GM10248 (cell line): Measurements from ENCODE around the gene ZNF688.
A peak's percentile ranks its signal among the peaks of the same experiment; 100 is the strongest.

Experiments used
- CTCF ChIA-PET: fragments of 300-600 bp; sonication (Branson Sonifier 250); formaldehyde crosslinking; extraction: SDS; loops from one replicate; lab custom pipeline; 2021; ENCODE audit warnings: antibody characterized with exemption; lab: Yijun Ruan, JAX
- POLR2A ChIA-PET: fragments of 350-650 bp; sonication (Branson Sonifier 250); formaldehyde crosslinking; extraction: SDS; loops from one replicate; lab custom pipeline; 2020; ENCODE audit warnings: antibody characterized with exemption; lab: Yijun Ruan, JAX
- DNase-seq: peaks from one replicate; pipeline ENCODE4 v3.0.0; 2012; ENCODE audit errors: extremely low spot score
- CTCF ChIP-seq: IDR thresholded peaks from 2 replicates; pipeline ENCODE4 v1.5.1; 2012; ENCODE audit warnings: mild to moderate bottlenecking, low read depth; ENCODE audit errors: extremely low read depth, missing control alignments, control extremely low read depth

Gene ZNF688

GRCh38 chr16:30554557-30555314 lies 16.8 kb downstream of the ZNF688 start:
- DNase-seq = no peak
- ChIA-PET POLR2A (no interaction called here), CTCF (interaction anchor here (0.7 to 2.7 kb wide), 7 partner anchors 11 to 124 kb away, joined by 3 to 9 read pairs (median 3); partner anchors contain the start of gene DCTPP1)
- no peak for TF ChIP-seq CTCF

- ChIA-PET POLR2A (interaction anchor here (0.6 to 0.8 kb wide), 2 partner anchors 174 to 183 kb away, joined by 3 to 4 read pairs; no protein-coding TSS in a partner anchor), CTCF (interaction anchor here (1.2 to 2.7 kb wide), 4 partner anchors 12 to 104 kb away, joined by 3 to 9 read pairs (median 6); no protein-coding TSS in a partner anchor)
- TF ChIP-seq CTCF = no peak
- DNase-seq = no peak
Observed at GRCh38 chr16:30553393-30553899, 18.1 kb downstream of the ZNF688 start.

- TF ChIP-seq CTCF = no peak
- ChIA-PET POLR2A (no interaction called here), CTCF (interaction anchor here (1.8 to 2.7 kb wide), 2 partner anchors 13 to 17 kb away, joined by 5 to 9 read pairs; no protein-coding TSS in a partner anchor)
- DNase-seq = no peak
Observed at GRCh38 chr16:30552956-30553355, 18.6 kb downstream of the ZNF688 start.

GRCh38 chr16:30551781-30552180 lies 19.7 kb downstream of the ZNF688 start:
- DNase-seq = peak; percentile 50
- no peak for TF ChIP-seq CTCF
- CTCF ChIA-PET = interaction anchor here (0.7 to 1.5 kb wide), 6 partner anchors 16 to 145 kb away, joined by 3 to 8 read pairs (median 4); partner anchors contain the start of gene DCTPP1
- POLR2A ChIA-PET = interaction anchor here (0.6 to 1.1 kb wide), 5 partner anchors 16 to 144 kb away, joined by 3 to 7 read pairs (median 3); partner anchors contain the start of gene ZNF771

- ChIA-PET POLR2A (interaction anchor here (1.2 kb wide), 1 partner anchor 11 kb away, joined by 10 read pairs; no protein-coding TSS in a partner anchor), CTCF (interaction anchor here (1.0 to 3.2 kb wide), 2 partner anchors 13 to 49 kb away, joined by 3 to 16 read pairs; partner anchors contain the start of gene ZNF747)
- no peak for TF ChIP-seq CTCF
- DNase-seq = no peak
Observed at GRCh38 chr16:30548416-30549253, 22.9 kb downstream of the ZNF688 start.
